Eye (tissue), 1 donor: ENCODE measurements around the gene MPO.

Experiments
- DNase-seq: peaks from one replicate; pipeline ENCODE4 v3.0.0-alpha.2; 2015

Gene MPO

GRCh38 chr17:58229384-58229783 lies 51.4 kb downstream of the MPO start:
- DNase-seq: no peak

GRCh38 chr17:58228679-58229078 lies 52.1 kb downstream of the MPO start:
- DNase-seq: no peak

- DNase-seq: no peak
These were observed 53.0 kb downstream of the MPO start for GRCh38 chr17:58227733-58228132.

GRCh38 chr17:58224315-58224714 lies 56.4 kb downstream of the MPO start:
- DNase-seq: no peak
